HepG2 (cell line): Measurements from ENCODE around the gene STH. TPM values are rescaled to one million over a fixed set of nuclear protein-coding genes. Genes with fewer than 3 reads are reported as not detected.

Experiments used
- ATAC-seq: fragments of 200-7000 bp; cut with Tn5 transposase; 3 replicates; pipeline ENCODE4 v1.9.1; 2020; ENCODE audit warnings: mild to moderate bottlenecking, moderate library complexity
- BruUV-seq: library from RNA; stranded (reverse); fragments of 400-500 nt; replicated peaks from 2 replicates; lab custom pipeline; 2021; lab: Mats Ljungman, UMichigan
- CTCF ChIA-PET: fragments of 300-600 bp; formaldehyde crosslinking; extraction: SDS; loops from one replicate; lab custom pipeline; 2021; ENCODE audit warnings: low total read pairs, inconsistent platforms, low intra/inter-chr PET ratio; lab: Yijun Ruan, JAX
- POLR2A ChIA-PET: fragments of 350-600 bp; sonication (Branson Sonifier 250); formaldehyde crosslinking; loops from one replicate; lab custom pipeline; 2020; ENCODE audit warnings: antibody characterized with exemption, inconsistent platforms; lab: Yijun Ruan, JAX
- DNase-seq: peaks from one replicate; pipeline ENCODE4 v3.0.0-alpha.2; 2015; ENCODE audit warnings: low spot score
- FAIRE-seq: peaks from 3 replicates; lab custom pipeline; 2011; peaks lifted over from hg19 to GRCh38; lab: Jason Lieb, UNC
- H2AFZ ChIP-seq: one replicate; pipeline ENCODE4 v1.6.1; 2011; ENCODE audit warnings: low read length, inconsistent platforms
- H3K27ac ChIP-seq: fragments of 300-600 bp; 3 replicates; pipeline ENCODE4 v1.8.0; 2011; ENCODE audit warnings: mixed run types, mild to moderate bottlenecking, mixed read lengths, low read length, inconsistent platforms; ENCODE audit not compliant: insufficient read depth; ENCODE audit errors: extremely low read length
- H3K27me3 ChIP-seq, 2 experiments: fragments of 200-600 bp in 1 of 2; 2 replicates in 1 of 2; 3 replicates in 1 of 2; pipeline versions ENCODE4 v1.6.0 to v1.8.0; 2011; ENCODE audit warnings: low read length in 2 of 2, mild to moderate bottlenecking in 2 of 2, moderate library complexity in 2 of 2, inconsistent platforms in 1 of 2; ENCODE audit not compliant: insufficient read depth in 2 of 2, control insufficient read depth in 1 of 2
- H3K36me3 ChIP-seq, 2 experiments: fragments of 200-600 bp in 1 of 2; replicated peaks in 1 of 2; 2 replicates in 1 of 2; 3 replicates in 1 of 2; pipeline versions ENCODE4 v1.5.1 to v1.8.0; 2011; ENCODE audit warnings: low read length in 2 of 2, inconsistent platforms in 1 of 2; ENCODE audit not compliant: insufficient read depth in 2 of 2, control insufficient read depth in 1 of 2
- H3K4me1 ChIP-seq: 2 replicates; pipeline ENCODE4 v1.5.1; 2012; ENCODE audit warnings: low read length, inconsistent platforms; ENCODE audit not compliant: insufficient read depth
- H3K4me2 ChIP-seq: 2 replicates; pipeline ENCODE4 v1.6.0; 2011; ENCODE audit warnings: low read depth, low read length, inconsistent platforms
- H3K4me3 ChIP-seq, 3 experiments: fragments of 200-600 bp in 1 of 3; sonication (generic), shearing (Covaris generic) in 1 of 3; replicated peaks in 1 of 3; 2 replicates each; pipeline ENCODE4 v1.5.1; 2011 to 2016; ENCODE audit warnings: low read length in 3 of 3, inconsistent platforms in 2 of 3, low read depth in 2 of 3, mild to moderate bottlenecking in 2 of 3, control low read depth in 1 of 3, mixed read lengths in 1 of 3; ENCODE audit not compliant: insufficient read depth in 1 of 3
- H3K79me2 ChIP-seq: one replicate; pipeline ENCODE4 v1.6.1; 2011; ENCODE audit warnings: low read length, inconsistent platforms; ENCODE audit not compliant: insufficient read depth
- H3K9ac ChIP-seq: 2 replicates; pipeline ENCODE4 v1.6.0; 2011; ENCODE audit warnings: mild to moderate bottlenecking, low read depth, low read length, inconsistent platforms; ENCODE audit not compliant: insufficient read depth
- H3K9me3 ChIP-seq: 2 replicates; pipeline ENCODE4 v1.5.1; 2012; ENCODE audit warnings: mild to moderate bottlenecking, low read length
- H4K20me1 ChIP-seq: 2 replicates; pipeline ENCODE4 v1.6.0; 2011; ENCODE audit warnings: inconsistent platforms, mild to moderate bottlenecking, low read length, moderate library complexity; ENCODE audit not compliant: insufficient read depth
- GTF2F1 ChIP-seq: fragments of 150-350 bp; IDR thresholded peaks from 2 replicates; pipeline ENCODE4 v1.6.1; 2014; ENCODE audit warnings: low read length
- NFIC ChIP-seq: IDR thresholded peaks from 2 replicates; pipeline ENCODE4 v1.6.1; 2012; ENCODE audit warnings: mild to moderate bottlenecking, low read length, inconsistent platforms
- NFKBIZ ChIP-seq: IDR thresholded peaks from 2 replicates; pipeline ENCODE4 v1.6.1; 2018; ENCODE audit warnings: missing genetic modification reagents, missing compliant biosample characterization
- RORA ChIP-seq: sonication (generic); formaldehyde crosslinking; IDR thresholded peaks from 2 replicates; pipeline ENCODE4 v1.5.0; 2020; ENCODE audit warnings: mild to moderate bottlenecking, missing genetic modification reagents, moderate library complexity
- TGIF2 ChIP-seq: IDR thresholded peaks from 2 replicates; pipeline ENCODE4 v1.6.1; 2016; ENCODE audit warnings: control low read depth, missing compliant biosample characterization
- ZMAT3 ChIP-seq: sonication (generic); formaldehyde crosslinking; conservative IDR thresholded peaks from 2 replicates; pipeline ENCODE4 v1.7.0; 2021; ENCODE audit warnings: missing genetic modification reagents
- WGBS: methylation state at CpG from one replicate; pipeline ENCODE4 v1.1.6; 2017; ENCODE audit warnings: low lambda C conversion rate; 5-methylcytosine and 5-hydroxymethylcytosine counted together
- in situ Hi-C: cut with HindIII; loops from 2 replicates; pipeline ENCODE4 v1.10.0; 2017; ENCODE audit warnings: low pct_unique_long_range_greater_than_20kb; ENCODE audit not compliant: extremely low pct_ligation_motif_present
- intact Hi-C: fragments of 100-400 bp; cut with micrococcal nuclease; formaldehyde crosslinking; loops from one replicate; pipeline ENCODE4 v1.10.0; 2022; ENCODE audit not compliant: unreplicated experiment
- polyA plus RNA-seq, 8 experiments: library from polyadenylated mRNA; depleted of rRNA in 3 of 8; stranded (reverse) in 7 of 8; unstranded in 1 of 8; fragments of >200 nt; fragmentation: Illumina TruSeq in 4 of 8; extraction: Trizol in 4 of 8; gene quantifications; 2 replicates each; pipeline versions ENCODE4 v1.2.1 to v1.2.3, GENCODE V29; 2011 to 2016; ENCODE audit warnings: low read depth in 4 of 8, missing spikeins in 1 of 8, mixed read lengths in 1 of 8; ENCODE audit not compliant: insufficient read depth in 1 of 8
- total RNA-seq, 5 experiments: library from RNA; depleted of rRNA; stranded (reverse); fragments of >200 nt; fragmentation: Illumina TruSeq; extraction: Trizol; gene quantifications; 2 replicates each; pipeline ENCODE4 v1.2.3, GENCODE V29; 2016; ENCODE audit warnings: low read depth in 1 of 5
- TF ChIP-seq, protein P1 (sequence below): sonication (generic); formaldehyde crosslinking; IDR thresholded peaks from 2 replicates; pipeline ENCODE4 v1.5.0; 2020; ENCODE audit warnings: mild to moderate bottlenecking, missing genetic modification reagents, moderate library complexity

The STH gene
- total and polyA plus RNA-seq, 2 of the 13 experiments (the other 11 are each of a cell fraction or from before 2014, with no cell fraction given): not detected

DNA sequence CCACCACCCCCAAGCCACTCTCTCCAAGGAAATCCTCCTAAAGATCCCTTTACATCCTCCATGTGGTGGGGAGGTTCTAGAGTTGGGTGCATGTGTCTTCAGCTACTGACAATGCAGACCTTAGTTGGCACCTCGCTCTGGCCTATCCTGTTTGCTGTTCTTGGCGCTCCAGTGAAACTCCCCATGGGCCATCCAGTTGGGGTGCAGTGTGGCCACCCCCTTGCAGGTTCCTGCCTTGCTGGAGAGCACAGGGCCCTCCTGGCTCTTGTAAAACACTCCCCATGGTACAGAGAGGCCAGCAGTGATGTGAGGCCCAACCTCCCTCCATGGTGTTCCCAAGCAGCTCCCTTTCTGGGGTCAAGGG, 22.7 kb upstream of the STH start:
- Histone ChIP-seq H3K27me3 (no peaks in the 10 kb centered on the region; a peak in 1 of 5 replicates), H2AFZ (no peak overlapping the region), H3K9me3 (no peaks in the 10 kb centered on the region), H3K79me2 (no peaks in the 10 kb centered on the region), H3K9ac (no peak overlapping the region), H3K27ac (no peak overlapping the region), H4K20me1 (no peaks in the 10 kb centered on the region; the same call in 1 of the 2 replicates), H3K4me3 (no peak overlapping the region), H3K4me1 (no peaks in the 10 kb centered on the region), H3K36me3 (no peaks in the 10 kb centered on the region), H3K4me2 (no peak overlapping the region)
- POLR2A ChIA-PET: no interaction called here
- FAIRE-seq: no peak
- no TSS peak for BruUV-seq
- CTCF ChIA-PET: no interaction called here
- no peak for DNase-seq
- WGBS: 72% methylated on average over 2 of the region's 2 CpGs
- in situ Hi-C loops: no loop called here
- intact Hi-C loops: no loop called here
- TF ChIP-seq TGIF2 (CRISPR knock-in tag) (no peak), NFKBIZ (CRISPR knock-in tag) (no peak), NFIC (no peak), GTF2F1 (no peak), RORA (CRISPR knock-in tag) (no peak), ZMAT3 (CRISPR knock-in tag) (no peak)
- TF ChIP-seq, protein P1, sequence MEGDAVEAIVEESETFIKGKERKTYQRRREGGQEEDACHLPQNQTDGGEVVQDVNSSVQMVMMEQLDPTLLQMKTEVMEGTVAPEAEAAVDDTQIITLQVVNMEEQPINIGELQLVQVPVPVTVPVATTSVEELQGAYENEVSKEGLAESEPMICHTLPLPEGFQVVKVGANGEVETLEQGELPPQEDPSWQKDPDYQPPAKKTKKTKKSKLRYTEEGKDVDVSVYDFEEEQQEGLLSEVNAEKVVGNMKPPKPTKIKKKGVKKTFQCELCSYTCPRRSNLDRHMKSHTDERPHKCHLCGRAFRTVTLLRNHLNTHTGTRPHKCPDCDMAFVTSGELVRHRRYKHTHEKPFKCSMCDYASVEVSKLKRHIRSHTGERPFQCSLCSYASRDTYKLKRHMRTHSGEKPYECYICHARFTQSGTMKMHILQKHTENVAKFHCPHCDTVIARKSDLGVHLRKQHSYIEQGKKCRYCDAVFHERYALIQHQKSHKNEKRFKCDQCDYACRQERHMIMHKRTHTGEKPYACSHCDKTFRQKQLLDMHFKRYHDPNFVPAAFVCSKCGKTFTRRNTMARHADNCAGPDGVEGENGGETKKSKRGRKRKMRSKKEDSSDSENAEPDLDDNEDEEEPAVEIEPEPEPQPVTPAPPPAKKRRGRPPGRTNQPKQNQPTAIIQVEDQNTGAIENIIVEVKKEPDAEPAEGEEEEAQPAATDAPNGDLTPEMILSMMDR (CRISPR knock-in tag): no peak
- ATAC-seq: no peak
